Measurements from ENCODE around the gene SSBP3.
A peak's percentile ranks its signal among the peaks of the same experiment; 100 is the strongest.

GRCh38 chr1:54259546-54260140 is 146.6 kb downstream of the SSBP3 start:
- TF ChIP-seq POLR2A (IDR thresholded peaks at IDR 0.05) (no peak), CTCF (IDR thresholded peaks at IDR 0.05) (peak in 2 of 6 experiments; percentile 5 to 6)
